Measurements from ENCODE around the gene ARF1. TPM values are rescaled to one million over a fixed set of nuclear protein-coding genes. Genes with fewer than 3 reads are reported as not detected.
A peak's percentile ranks its signal among the peaks of the same experiment; 100 is the strongest.

Gene ARF1
- total and polyA plus RNA-seq, 2 of the 13 experiments (the other 11 are each of a cell fraction or from before 2014, with no cell fraction given) = 186 to 327 TPM

DNA sequence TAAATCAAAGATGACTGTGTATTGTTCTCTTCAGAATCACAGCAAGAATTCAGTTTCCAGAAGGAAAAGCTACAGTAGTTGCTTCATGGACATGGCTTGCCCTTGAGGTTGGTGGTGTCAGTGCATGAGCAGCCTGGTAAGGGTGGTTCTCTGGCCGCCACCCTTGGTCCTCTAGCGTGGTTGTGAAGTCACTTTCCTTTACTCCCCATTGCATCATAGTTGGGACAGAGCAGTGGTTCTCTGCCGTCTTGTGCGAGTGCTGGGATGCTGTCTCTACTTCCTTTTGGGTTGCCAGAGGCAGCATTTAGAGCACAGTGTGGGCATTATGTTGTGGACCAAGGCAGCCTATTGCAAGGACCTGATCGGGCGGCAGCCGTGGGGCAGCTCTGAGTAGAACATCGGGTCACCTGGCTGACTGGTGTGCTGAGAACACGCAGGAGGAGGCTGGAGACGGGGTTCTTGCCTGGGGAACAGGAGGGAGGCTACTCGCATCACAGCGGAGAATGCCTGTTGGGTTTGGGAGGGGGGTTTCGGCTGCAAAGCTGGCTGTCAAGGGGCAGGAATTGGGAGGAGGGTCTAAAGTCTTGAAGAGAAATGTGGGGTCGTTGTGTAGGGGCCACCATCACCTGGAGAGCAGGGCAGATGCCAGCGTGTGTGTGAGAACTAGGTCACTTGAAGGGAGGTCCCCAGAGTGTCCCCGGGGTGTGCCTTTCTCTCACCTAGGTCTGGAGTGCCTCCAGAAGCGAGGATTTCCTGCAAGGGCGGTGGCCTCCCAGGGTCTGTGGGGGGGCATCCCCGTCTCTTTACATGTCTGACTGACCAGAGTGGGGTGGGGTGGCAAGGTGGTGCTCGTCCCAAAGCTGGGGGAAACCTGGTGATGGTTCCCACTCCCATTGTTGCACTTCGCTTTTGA, 6.3 kb downstream of the ARF1 start:
- Histone ChIP-seq H3K4me1 (ENCODE audit: insufficient read depth, low read length) (peaks cover 74% of the 10 kb centered on the region), H3K9ac (ENCODE audit: insufficient read depth, low read depth, low read length) (no peak overlapping the region)
- no TSS peak for BruUV-seq (replicated peaks)
- TF ChIP-seq HDAC2 (CRISPR knock-in tag; IDR thresholded peaks at IDR 0.05) = no peak
- 0 out of 4 replicates have a peak, but pooled peaks of 1 of the 2 experiments have one; percentile 4 for TF ChIP-seq POLR2A (IDR thresholded peaks at IDR 0.05; ENCODE audit: insufficient read depth in 1 of 2, low read depth in 2 of 2, low read length in 2 of 2)
- TF ChIP-seq ZNF550 (CRISPR knock-in tag; IDR thresholded peaks at IDR 0.05; ENCODE audit: borderline replicate concordance) = no peak
- TF ChIP-seq RBFOX2 (IDR thresholded peaks at IDR 0.05; ENCODE audit: low read depth, low read length) = 0 out of 2 replicates have a peak, but pooled peaks have one; percentile 11
- TF ChIP-seq GATA4 (IDR thresholded peaks at IDR 0.05; ENCODE audit: borderline replicate concordance, low read depth) = no peak
- no peak for TF ChIP-seq MEF2D (CRISPR knock-in tag; IDR thresholded peaks at IDR 0.05)
- no peak for TF ChIP-seq MTF2 (CRISPR knock-in tag; IDR thresholded peaks at IDR 0.05; ENCODE audit: borderline replicate concordance)
- no peak for TF ChIP-seq ZNF451 (CRISPR knock-in tag; IDR thresholded peaks at IDR 0.05)
- no peak for TF ChIP-seq ZNF543 (CRISPR knock-in tag; IDR thresholded peaks at IDR 0.05)
- TF ChIP-seq, protein P1, sequence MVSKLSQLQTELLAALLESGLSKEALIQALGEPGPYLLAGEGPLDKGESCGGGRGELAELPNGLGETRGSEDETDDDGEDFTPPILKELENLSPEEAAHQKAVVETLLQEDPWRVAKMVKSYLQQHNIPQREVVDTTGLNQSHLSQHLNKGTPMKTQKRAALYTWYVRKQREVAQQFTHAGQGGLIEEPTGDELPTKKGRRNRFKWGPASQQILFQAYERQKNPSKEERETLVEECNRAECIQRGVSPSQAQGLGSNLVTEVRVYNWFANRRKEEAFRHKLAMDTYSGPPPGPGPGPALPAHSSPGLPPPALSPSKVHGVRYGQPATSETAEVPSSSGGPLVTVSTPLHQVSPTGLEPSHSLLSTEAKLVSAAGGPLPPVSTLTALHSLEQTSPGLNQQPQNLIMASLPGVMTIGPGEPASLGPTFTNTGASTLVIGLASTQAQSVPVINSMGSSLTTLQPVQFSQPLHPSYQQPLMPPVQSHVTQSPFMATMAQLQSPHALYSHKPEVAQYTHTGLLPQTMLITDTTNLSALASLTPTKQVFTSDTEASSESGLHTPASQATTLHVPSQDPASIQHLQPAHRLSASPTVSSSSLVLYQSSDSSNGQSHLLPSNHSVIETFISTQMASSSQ (IDR thresholded peaks at IDR 0.05; ENCODE audit: low read depth) = no peak
- TF ChIP-seq, protein P1 (CRISPR knock-in tag; IDR thresholded peaks at IDR 0.05; ENCODE audit: borderline replicate concordance) = no peak
- TF ChIP-seq AGO2 (optimal IDR thresholded peaks at IDR 0.05; ENCODE audit: low read depth, low read length) = peak; percentile 44
- TF ChIP-seq KDM2A (CRISPR knock-in tag; IDR thresholded peaks at IDR 0.05; ENCODE audit: borderline replicate concordance, low read depth) = no peak
- TF ChIP-seq, protein P2, sequence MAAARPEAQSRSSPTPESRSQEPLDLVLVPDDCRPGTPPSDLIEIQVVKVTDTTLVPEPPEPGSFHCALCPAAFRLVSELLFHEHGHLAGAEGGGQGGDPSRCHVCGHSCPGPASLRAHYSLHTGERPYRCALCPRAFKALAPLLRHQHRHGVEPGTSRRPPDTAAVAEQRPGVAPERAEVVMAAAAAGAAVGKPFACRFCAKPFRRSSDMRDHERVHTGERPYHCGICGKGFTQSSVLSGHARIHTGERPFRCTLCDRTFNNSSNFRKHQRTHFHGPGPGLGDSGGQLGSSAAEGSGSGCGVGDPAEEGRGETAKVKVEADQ (CRISPR knock-in tag; IDR thresholded peaks at IDR 0.05; ENCODE audit: borderline replicate concordance) = no peak
- TF ChIP-seq ARNT2 (CRISPR knock-in tag; IDR thresholded peaks at IDR 0.05; ENCODE audit: low read depth) = no peak
- TF ChIP-seq RNF2 (conservative IDR thresholded peaks at IDR 0.05; ENCODE audit: low read depth) = no peak
- no peak for TF ChIP-seq ZNF780A (CRISPR knock-in tag; IDR thresholded peaks at IDR 0.05)
- no peak for TF ChIP-seq TBX3 (IDR thresholded peaks at IDR 0.05; ENCODE audit: borderline replicate concordance)
- no peak for TF ChIP-seq HOXD1 (CRISPR knock-in tag; IDR thresholded peaks at IDR 0.05)
- no peak for TF ChIP-seq ZNF350 (CRISPR knock-in tag; IDR thresholded peaks at IDR 0.05; ENCODE audit: borderline replicate concordance, low read depth)
- peak; percentile 70; the same call in 1 of the 2 replicates for TF ChIP-seq POLR2AphosphoS2 (IDR thresholded peaks at IDR 0.05; ENCODE audit: low read depth, low read length)

More for the DNA sequence above, 6.3 kb downstream of the ARF1 start:
- Histone ChIP-seq H3K27ac (ENCODE audit: extremely low read length, insufficient read depth, low read length) (no peak overlapping the region), H3K79me2 (ENCODE audit: insufficient read depth, low read length) (peaks cover 100% of the 10 kb centered on the region), H3K4me3 (replicated peaks in 1 of 3; ENCODE audit: insufficient read depth in 1 of 3, low read depth in 2 of 3, low read length in 3 of 3) (no peak overlapping the region), H3K36me3 (replicated peaks in 1 of 2; ENCODE audit: control insufficient read depth in 1 of 2, insufficient read depth in 2 of 2, low read length in 2 of 2) (peaks cover 11 to 64% of the 10 kb centered on the region in 2 experiments), H2AFZ (ENCODE audit: low read length) (no peak overlapping the region), H3K9me3 (ENCODE audit: low read length) (peaks cover 16% of the 10 kb centered on the region), H4K20me1 (ENCODE audit: insufficient read depth, low read length) (peaks cover 100% of the 10 kb centered on the region), H3K27me3 (ENCODE audit: control insufficient read depth in 1 of 2, insufficient read depth in 2 of 2, low read length in 2 of 2) (no peaks in the 10 kb centered on the region; a peak in 1 of 5 replicates), H3K4me2 (ENCODE audit: low read depth, low read length) (peak overlapping the region; percentile 5; the same call in 1 of the 2 replicates)
- in situ Hi-C loops (cut with HindIII; ENCODE audit: extremely low pct_ligation_motif_present, low pct_unique_long_range_greater_than_20kb) (no loop called here), intact Hi-C loops (cut with micrococcal nuclease; ENCODE audit: unreplicated experiment) (loop anchor here (10.0 kb wide), 1 partner anchor 1154 kb away; no protein-coding TSS in a partner anchor)
- WGBS (ENCODE audit: low lambda C conversion rate) = 93% methylated on average over 20 of the region's 21 CpGs
- ATAC-seq (no peak), FAIRE-seq (no peak), DNase-seq (ENCODE audit: low spot score) (no peak)
- ChIA-PET POLR2A (interaction anchor here (1.2 to 1.4 kb wide), 2 partner anchors 13 to 22 kb away, joined by 3 to 5 read pairs; no protein-coding TSS in a partner anchor), CTCF (ENCODE audit: low intra/inter-chr PET ratio, low total read pairs) (no interaction called here)
